Immature natural killer cell (primary cell): ENCODE results near the gene DOCK8. TPM values are rescaled to one million over a fixed set of nuclear protein-coding genes. Genes with fewer than 3 reads are reported as not detected.

Source experiments
- DNase-seq, 3 donors: peaks; one replicate each; pipeline ENCODE4 v3.0.0; 2022; ENCODE audit warnings: mixed read lengths in 1 of 3
- H3K27ac Mint-ChIP-seq, 6 donors: one replicate each; pipeline ENCODE4 v1.8.0; 2020; ENCODE audit warnings: mixed read lengths in 6 of 6, mild to moderate bottlenecking in 5 of 6, inconsistent platforms in 4 of 6, moderate library complexity in 3 of 6
- H3K27me3 Mint-ChIP-seq, 3 donors: one replicate each; pipeline ENCODE4 v1.8.0; 2020 to 2021; ENCODE audit warnings: low read depth in 3 of 3, mild to moderate bottlenecking in 3 of 3, mixed read lengths in 3 of 3, moderate library complexity in 3 of 3, inconsistent platforms in 1 of 3
- H3K36me3 Mint-ChIP-seq, 3 donors: one replicate each; pipeline ENCODE4 v1.8.0; 2020; ENCODE audit warnings: mixed read lengths in 3 of 3, inconsistent platforms in 2 of 3, mild to moderate bottlenecking in 2 of 3
- H3K4me1 Mint-ChIP-seq, 2 donors: one replicate each; pipeline ENCODE4 v1.8.0; 2020; ENCODE audit warnings: inconsistent platforms in 2 of 2, mild to moderate bottlenecking in 2 of 2, mixed read lengths in 2 of 2, moderate library complexity in 1 of 2
- H3K4me3 Mint-ChIP-seq, 5 donors: one replicate each; pipeline ENCODE4 v1.8.0; 2020; ENCODE audit warnings: mild to moderate bottlenecking in 5 of 5, mixed read lengths in 5 of 5, inconsistent platforms in 3 of 5, moderate library complexity in 3 of 5
- H3K9me3 Mint-ChIP-seq, 6 donors: one replicate each; pipeline ENCODE4 v1.8.0; 2020; ENCODE audit warnings: mild to moderate bottlenecking in 6 of 6, mixed read lengths in 6 of 6, inconsistent platforms in 4 of 6, moderate library complexity in 3 of 6
- polyA plus RNA-seq, 3 donors: library from polyadenylated mRNA; unstranded; fragments of 300-500 nt; fragmentation: Illumina TruSeq; gene quantifications; one replicate each; pipeline ENCODE4 v1.2.3, GENCODE V29; 2021

Gene DOCK8
- polyA plus RNA-seq, 3 donors from 2014 or later, result 15.3 to 81.9 (median 25.7) TPM

DNA sequence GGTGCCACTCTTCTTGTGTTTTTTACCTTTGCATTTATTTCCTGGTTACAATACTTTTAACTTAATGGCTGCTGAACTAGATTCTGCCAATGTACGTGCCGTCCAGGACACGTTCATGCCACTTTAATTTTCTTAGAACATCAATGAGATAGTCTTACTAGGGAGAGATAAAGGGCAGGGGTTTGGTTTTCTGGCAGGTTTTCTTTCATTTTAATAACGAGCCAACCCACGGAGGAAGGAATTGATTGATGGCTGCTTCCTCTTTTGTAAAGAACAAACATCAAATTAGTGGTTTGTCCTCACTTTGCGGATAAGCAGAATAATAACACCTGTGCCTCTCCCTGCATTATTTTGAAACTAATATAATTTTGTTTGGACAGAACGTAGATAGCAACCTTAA is 135.7 kb downstream of the DOCK8 start:
- H3K27me3 Mint-ChIP-seq, result no peaks in the 10 kb centered on the region
- peaks cover 16 to 32% (median 17%) of the 10 kb centered on the region in 3 donors for H3K36me3 Mint-ChIP-seq
- no peak for DNase-seq

DNA sequence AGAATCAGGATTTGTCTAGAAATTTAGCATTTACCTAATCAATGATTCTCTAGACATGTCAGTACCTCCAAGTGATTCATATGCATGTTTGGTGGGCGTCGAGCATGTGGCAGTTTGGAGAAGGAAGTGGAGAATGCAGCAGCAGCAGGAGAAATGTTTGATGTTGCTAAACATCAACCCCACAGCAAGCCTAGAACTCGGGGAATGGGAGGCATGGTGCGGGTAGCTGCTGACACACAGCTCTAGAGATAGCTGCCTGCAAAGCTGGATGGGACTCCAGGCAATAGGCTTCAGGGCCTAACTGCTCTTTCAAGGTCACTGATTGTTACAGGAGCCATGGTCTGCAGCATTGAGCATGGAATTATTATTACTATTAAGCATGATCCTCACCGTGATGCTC is 137.3 kb downstream of the DOCK8 start:
- no peak for DNase-seq
- Mint-ChIP-seq H3K4me3 (no peak overlapping the region), H3K27ac (peak overlapping the region in 3 of 6 donors; percentile 10 to 72 (median 63)), H3K27me3 (no peaks in the 10 kb centered on the region), H3K36me3 (peaks cover 13 to 31% (median 16%) of the 10 kb centered on the region in 3 donors), H3K9me3 (no peaks in the 10 kb centered on the region), H3K4me1 (peaks cover 32 to 70% of the 10 kb centered on the region in 2 donors)

More for the DNA sequence above, 135.7 kb downstream of the DOCK8 start:
- H3K4me1 Mint-ChIP-seq, result peaks cover 25 to 56% of the 10 kb centered on the region in 2 donors
- H3K9me3 Mint-ChIP-seq, result no peaks in the 10 kb centered on the region
- peak overlapping the region; percentile 8 to 74 (median 44) for H3K27ac Mint-ChIP-seq
- no peak overlapping the region for H3K4me3 Mint-ChIP-seq

DNA sequence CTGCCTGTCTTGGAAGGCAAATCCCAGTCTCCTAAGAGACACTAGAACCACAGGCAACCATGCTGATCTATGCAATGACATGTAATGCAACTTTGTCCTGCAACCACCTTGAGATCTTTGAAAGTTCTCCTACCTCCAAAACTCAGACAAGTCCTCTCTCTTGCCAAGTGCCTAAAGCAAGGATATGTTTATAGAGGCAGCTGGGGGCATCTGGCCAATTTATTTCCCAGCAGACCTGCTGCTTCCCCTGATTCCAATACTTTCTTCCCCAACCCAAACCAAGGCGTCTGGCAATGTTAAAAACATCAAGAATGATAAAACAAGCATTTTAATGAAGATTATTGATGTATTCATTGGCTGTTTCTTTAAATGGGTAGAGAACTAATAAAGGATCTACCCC is 138.4 kb downstream of the DOCK8 start:
- H3K36me3 Mint-ChIP-seq, result peaks cover 13 to 33% (median 16%) of the 10 kb centered on the region in 3 donors
- H3K4me1 Mint-ChIP-seq, result peaks cover 32 to 75% of the 10 kb centered on the region in 2 donors
- DNase-seq, result no peak
- H3K27me3 Mint-ChIP-seq, result peaks cover 0 to 5% (median 0%) of the 10 kb centered on the region in 3 donors
- H3K27ac Mint-ChIP-seq, result peak overlapping the region in 4 of 6 donors; percentile 4 to 40 (median 18)
- H3K9me3 Mint-ChIP-seq, result no peaks in the 10 kb centered on the region
- H3K4me3 Mint-ChIP-seq, result no peak overlapping the region

DNA sequence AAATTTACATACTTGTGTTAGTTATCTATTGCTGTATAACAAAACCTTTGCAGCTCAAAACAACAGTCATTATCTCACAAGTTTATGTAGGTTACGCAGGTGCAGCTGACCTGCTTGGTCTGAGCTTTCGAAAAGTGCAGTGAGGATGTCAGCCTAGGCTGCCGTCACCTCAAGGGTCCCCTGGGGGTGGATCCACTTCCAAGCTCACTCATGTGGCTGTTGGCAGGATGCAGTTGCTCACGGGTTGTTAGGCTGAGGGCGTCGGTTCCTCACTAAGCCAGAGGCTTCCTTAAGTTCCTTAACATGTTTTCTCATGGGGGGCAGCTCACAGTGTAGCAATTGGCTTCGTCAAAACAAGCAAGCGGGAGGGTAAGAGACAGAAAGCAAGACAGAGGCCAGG is 139.8 kb downstream of the DOCK8 start:
- Mint-ChIP-seq H3K27ac (peak overlapping the region in 2 of 6 donors; percentile 47 to 71), H3K4me1 (peaks cover 32 to 70% of the 10 kb centered on the region in 2 donors), H3K36me3 (peaks cover 13 to 28% (median 13%) of the 10 kb centered on the region in 3 donors), H3K9me3 (no peaks in the 10 kb centered on the region), H3K4me3 (no peak overlapping the region), H3K27me3 (peaks cover 0 to 5% (median 0%) of the 10 kb centered on the region in 3 donors)
- DNase-seq, result no peak

DNA sequence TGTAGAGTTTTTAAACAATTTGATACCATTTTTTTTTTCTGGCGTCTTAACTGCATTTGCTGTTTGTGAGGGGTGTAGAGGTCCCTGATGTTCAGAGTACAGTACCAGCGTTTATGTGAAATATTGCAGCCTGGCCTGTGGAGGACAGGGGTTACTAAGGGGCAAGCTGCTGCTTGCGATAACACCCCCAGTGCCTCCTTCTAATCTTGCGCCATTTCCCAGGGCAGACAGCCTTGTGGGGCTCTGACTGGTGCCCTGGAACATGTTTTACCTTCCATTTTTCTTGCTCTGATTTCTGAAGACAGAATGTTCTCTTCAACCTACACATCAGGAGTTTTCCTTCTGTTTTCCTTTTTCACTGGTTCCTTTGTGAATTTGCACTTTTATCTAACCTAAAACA is 142.9 kb downstream of the DOCK8 start:
- no peak for DNase-seq
- H3K27me3 Mint-ChIP-seq, result peaks cover 0 to 5% (median 0%) of the 10 kb centered on the region in 3 donors
- no peak overlapping the region for H3K4me3 Mint-ChIP-seq
- H3K4me1 Mint-ChIP-seq, result peaks cover 16 to 51% of the 10 kb centered on the region in 2 donors
- H3K36me3 Mint-ChIP-seq, result peaks cover 4 to 22% (median 17%) of the 10 kb centered on the region in 3 donors
- H3K27ac Mint-ChIP-seq, result peak overlapping the region in 2 of 6 donors; percentile 39 to 46
- no peaks in the 10 kb centered on the region for H3K9me3 Mint-ChIP-seq

DNA sequence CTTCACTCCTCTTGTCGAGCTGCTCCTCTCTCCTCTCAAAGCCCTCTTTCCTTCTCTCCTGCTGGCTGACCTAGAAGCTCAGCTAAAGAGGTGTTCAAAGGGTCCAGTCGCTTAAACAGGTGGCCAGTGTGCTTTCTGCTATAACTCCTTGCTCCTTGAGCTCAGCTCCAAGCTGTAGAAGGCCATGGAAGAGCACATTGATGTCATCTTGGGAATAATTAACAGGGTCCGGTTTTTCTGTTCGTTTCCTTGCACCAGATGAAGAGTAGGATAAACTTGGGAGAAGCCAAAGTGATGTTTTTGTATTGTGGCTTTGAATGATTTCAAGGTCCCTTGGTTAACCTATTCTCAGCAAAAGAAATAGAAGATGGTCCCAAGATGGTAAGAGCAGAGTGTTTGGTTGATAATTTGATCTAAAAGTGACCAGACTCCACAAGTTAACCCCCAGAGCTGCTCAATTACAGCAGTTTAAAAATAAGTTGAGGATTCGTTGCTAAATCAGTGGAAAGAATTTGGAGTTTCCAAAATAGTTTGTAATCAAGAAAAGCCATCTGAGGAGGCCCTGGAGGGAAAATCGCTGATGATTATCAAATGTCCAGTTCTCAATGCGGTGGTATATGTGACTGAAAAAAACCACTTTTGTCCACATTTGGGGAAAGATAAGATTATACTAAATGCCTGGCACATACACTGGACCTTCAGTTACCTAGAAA is 148.1 kb downstream of the DOCK8 start:
- Mint-ChIP-seq H3K4me3 (no peak overlapping the region), H3K36me3 (peaks cover 26 to 35% (median 32%) of the 10 kb centered on the region in 3 donors), H3K27ac (peak overlapping the region in 2 of 6 donors; percentile 36), H3K4me1 (peaks cover 0 to 29% of the 10 kb centered on the region in 2 donors), H3K9me3 (no peaks in the 10 kb centered on the region), H3K27me3 (peaks cover 0 to 1% (median 0%) of the 10 kb centered on the region in 3 donors)
- no peak for DNase-seq

DNA sequence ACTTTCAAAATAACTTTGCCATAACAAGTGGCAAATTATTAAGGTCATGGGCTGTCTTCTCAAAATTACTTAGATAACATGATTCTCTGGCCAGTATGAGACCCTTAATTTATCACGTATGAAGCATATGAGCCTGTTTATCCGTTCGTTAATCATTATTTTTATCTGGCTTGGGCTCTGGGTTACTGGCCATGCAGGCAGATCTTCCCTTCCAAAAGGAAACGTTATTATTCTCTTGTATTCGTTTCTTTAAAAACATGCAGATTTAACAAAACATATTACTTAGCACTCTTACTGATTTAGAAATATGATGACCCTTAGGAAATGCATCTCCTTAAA is 148.6 kb downstream of the DOCK8 start:
- no peak overlapping the region for H3K27ac Mint-ChIP-seq
- no peak for DNase-seq
- H3K27me3 Mint-ChIP-seq, result no peaks in the 10 kb centered on the region
- no peak overlapping the region for H3K4me3 Mint-ChIP-seq
- peaks cover 26 to 38% (median 37%) of the 10 kb centered on the region in 3 donors for H3K36me3 Mint-ChIP-seq
- peaks cover 0 to 28% of the 10 kb centered on the region in 2 donors for H3K4me1 Mint-ChIP-seq
- no peaks in the 10 kb centered on the region for H3K9me3 Mint-ChIP-seq

DNA sequence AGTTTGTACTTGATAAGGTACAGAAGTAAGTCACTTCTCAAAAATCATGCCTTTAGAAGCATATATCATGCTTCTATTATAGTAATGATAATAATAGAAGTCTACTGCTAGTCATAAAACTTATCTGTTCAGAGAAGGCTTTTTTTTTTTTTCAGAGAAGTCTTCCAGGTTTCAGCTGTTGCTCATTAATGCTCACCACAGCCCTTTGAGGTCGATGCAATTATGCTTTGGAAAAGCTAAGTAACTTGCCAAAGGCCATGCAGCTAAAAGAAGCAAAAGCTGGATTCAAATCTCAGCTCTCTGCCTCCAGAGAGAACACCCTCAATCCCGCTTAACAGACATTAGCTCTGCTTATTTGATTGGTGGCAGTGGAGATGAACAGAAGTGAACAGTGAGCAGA is 150.8 kb downstream of the DOCK8 start:
- Mint-ChIP-seq H3K36me3 (peaks cover 26 to 55% (median 49%) of the 10 kb centered on the region in 3 donors), H3K4me1 (peaks cover 0 to 18% of the 10 kb centered on the region in 2 donors), H3K9me3 (no peaks in the 10 kb centered on the region), H3K27me3 (no peaks in the 10 kb centered on the region), H3K27ac (peak overlapping the region in 3 of 6 donors; percentile 13 to 40 (median 36)), H3K4me3 (no peak overlapping the region)
- no peak for DNase-seq

DNA sequence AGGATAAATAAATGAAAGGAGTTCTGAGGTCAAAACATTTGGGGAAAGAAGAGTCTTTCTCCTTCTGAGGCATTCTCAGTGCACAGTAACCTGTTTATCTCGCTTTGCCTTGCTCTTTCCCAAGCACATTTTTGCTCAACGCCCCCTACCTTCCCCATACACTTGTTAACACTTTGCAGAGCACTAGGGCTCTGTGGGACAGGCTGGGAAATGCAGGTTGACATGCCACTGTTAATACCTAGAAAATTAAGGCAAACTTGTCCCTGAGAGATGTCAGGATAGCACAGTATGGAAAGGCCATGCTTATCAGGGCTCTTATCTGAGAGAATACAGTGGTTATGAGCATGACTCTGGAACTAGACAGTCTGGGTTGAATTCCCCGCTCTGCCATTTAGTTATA is 152.0 kb downstream of the DOCK8 start:
- no peaks in the 10 kb centered on the region for H3K9me3 Mint-ChIP-seq
- peaks cover 0 to 18% of the 10 kb centered on the region in 2 donors for H3K4me1 Mint-ChIP-seq
- H3K36me3 Mint-ChIP-seq, result peaks cover 34 to 64% (median 53%) of the 10 kb centered on the region in 3 donors
- no peak overlapping the region for H3K4me3 Mint-ChIP-seq
- no peaks in the 10 kb centered on the region for H3K27me3 Mint-ChIP-seq
- DNase-seq, result no peak
- peak overlapping the region in 2 of 6 donors; percentile 6 to 26 for H3K27ac Mint-ChIP-seq

DNA sequence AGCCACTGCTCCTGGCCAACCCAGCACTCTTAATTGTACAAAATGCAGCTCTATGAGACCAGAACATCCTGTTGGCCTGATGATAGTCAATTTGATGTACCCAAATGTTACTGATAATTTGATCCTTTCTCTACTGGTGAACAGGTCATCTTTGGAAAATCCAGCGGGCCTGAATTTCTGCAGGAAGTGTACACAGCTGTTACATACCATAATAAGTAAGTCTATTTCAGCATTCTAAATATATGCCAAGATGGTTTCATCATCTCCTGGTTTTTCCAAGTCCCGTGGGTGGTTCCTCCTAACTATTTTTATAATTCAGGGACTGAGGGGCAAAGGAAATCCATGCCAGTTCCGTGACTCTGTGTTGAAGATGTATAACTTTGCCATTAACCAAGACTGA is 155.4 kb downstream of the DOCK8 start:
- no peaks in the 10 kb centered on the region for H3K9me3 Mint-ChIP-seq
- no peak overlapping the region for H3K27ac Mint-ChIP-seq
- DNase-seq, result no peak
- H3K36me3 Mint-ChIP-seq, result peaks cover 43 to 68% (median 59%) of the 10 kb centered on the region in 3 donors
- H3K4me3 Mint-ChIP-seq, result no peak overlapping the region
- H3K4me1 Mint-ChIP-seq, result no peaks in the 10 kb centered on the region
- no peaks in the 10 kb centered on the region for H3K27me3 Mint-ChIP-seq

DNA sequence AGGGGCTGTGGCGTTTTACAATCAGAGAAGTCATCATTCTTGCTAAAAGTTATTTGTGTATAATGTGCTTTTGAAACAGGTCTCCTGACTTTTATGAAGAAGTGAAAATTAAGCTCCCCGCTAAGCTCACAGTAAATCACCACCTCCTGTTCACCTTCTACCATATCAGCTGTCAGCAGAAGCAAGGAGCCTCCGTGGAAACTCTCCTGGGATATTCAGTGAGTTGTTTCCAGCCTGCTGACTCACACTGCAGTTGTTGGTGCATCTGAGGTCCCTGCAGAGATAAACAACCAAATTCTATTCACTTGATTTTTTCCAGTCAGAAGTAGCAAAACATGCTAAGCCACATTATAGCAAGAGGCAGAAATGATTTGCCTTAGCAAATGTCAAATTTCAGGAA is 156.7 kb downstream of the DOCK8 start:
- H3K27me3 Mint-ChIP-seq, result no peaks in the 10 kb centered on the region
- H3K4me1 Mint-ChIP-seq, result no peaks in the 10 kb centered on the region
- H3K9me3 Mint-ChIP-seq, result no peaks in the 10 kb centered on the region
- DNase-seq, result no peak
- peak overlapping the region in 1 of 6 donors; percentile 37 for H3K27ac Mint-ChIP-seq
- peaks cover 45 to 75% (median 66%) of the 10 kb centered on the region in 3 donors for H3K36me3 Mint-ChIP-seq
- H3K4me3 Mint-ChIP-seq, result no peak overlapping the region

DNA sequence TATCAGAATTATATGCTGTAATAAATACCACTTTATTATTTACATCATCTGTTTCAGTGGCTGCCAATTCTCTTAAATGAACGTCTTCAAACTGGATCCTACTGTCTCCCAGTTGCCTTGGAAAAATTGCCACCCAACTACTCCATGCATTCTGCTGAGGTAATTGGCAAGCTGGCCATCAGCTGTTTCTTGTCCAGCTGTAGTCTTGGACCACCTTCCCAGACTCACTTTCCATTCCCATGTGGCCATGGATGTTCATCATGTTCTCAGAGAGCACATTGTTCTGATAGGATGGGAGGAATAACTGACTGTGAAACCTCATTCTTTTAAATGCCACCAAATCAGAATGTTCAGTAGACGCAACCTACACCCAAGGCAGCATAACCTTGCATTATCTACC is 157.5 kb downstream of the DOCK8 start:
- H3K27ac Mint-ChIP-seq, result no peak overlapping the region
- DNase-seq, result no peak
- no peaks in the 10 kb centered on the region for H3K9me3 Mint-ChIP-seq
- H3K36me3 Mint-ChIP-seq, result peaks cover 46 to 79% (median 67%) of the 10 kb centered on the region in 3 donors
- no peaks in the 10 kb centered on the region for H3K27me3 Mint-ChIP-seq
- H3K4me1 Mint-ChIP-seq, result no peaks in the 10 kb centered on the region
- no peak overlapping the region for H3K4me3 Mint-ChIP-seq

DNA sequence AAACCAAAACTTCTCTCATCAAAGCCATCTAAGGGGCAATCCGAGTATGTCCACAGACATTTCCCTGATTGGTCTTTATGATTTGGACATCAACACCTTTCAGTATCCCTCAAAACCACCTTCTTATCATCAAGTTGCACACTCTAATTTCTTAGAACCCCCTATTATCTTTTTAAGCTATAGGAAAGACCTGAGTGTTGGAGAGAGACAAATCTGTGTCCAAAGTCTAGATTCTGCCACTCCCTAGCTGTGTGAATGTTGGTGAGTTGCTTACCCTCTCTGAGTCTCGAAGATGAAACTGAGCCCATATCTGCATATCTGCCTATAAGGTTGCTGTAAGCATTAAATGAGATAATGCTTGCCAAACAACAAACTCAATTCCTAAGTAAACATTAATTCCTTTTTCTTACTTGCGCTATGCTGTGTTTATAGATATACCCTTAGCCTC is 159.1 kb downstream of the DOCK8 start:
- Mint-ChIP-seq H3K4me1 (peaks cover 8 to 13% of the 10 kb centered on the region in 2 donors), H3K36me3 (peaks cover 48 to 82% (median 68%) of the 10 kb centered on the region in 3 donors), H3K27me3 (peaks cover 0 to 1% (median 0%) of the 10 kb centered on the region in 3 donors), H3K27ac (peak overlapping the region in 1 of 6 donors; percentile 40), H3K4me3 (no peak overlapping the region), H3K9me3 (no peaks in the 10 kb centered on the region)
- DNase-seq, result no peak

DNA sequence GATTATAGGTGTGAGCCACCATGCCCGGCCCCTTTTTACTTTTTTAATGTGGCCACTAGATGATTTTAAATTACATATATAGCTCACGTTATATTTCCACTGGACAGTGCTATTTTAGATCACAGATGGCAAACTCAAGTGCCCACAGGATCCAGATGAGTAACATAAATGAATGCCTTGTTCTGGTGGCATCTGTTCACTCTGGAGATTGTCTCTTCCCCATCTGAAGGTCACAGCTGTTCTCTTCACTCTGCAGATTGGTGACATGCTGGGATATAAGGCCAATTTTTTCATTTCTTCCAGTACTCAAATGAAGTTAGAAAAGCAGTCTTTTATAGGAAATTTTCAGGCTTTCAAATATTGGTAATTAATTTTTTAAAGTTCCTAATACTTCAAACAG is 160.1 kb downstream of the DOCK8 start:
- no peak overlapping the region for H3K4me3 Mint-ChIP-seq
- no peak for DNase-seq
- H3K9me3 Mint-ChIP-seq, result no peaks in the 10 kb centered on the region
- peaks cover 51 to 81% (median 73%) of the 10 kb centered on the region in 3 donors for H3K36me3 Mint-ChIP-seq
- H3K27ac Mint-ChIP-seq, result no peak overlapping the region
- H3K27me3 Mint-ChIP-seq, result peaks cover 0 to 1% (median 0%) of the 10 kb centered on the region in 3 donors
- peaks cover 8 to 17% of the 10 kb centered on the region in 2 donors for H3K4me1 Mint-ChIP-seq
